Measurements from ENCODE around the gene ARHGEF40.
A peak's percentile ranks its signal among the peaks of the same experiment; 100 is the strongest.

The ARHGEF40 gene

DNA sequence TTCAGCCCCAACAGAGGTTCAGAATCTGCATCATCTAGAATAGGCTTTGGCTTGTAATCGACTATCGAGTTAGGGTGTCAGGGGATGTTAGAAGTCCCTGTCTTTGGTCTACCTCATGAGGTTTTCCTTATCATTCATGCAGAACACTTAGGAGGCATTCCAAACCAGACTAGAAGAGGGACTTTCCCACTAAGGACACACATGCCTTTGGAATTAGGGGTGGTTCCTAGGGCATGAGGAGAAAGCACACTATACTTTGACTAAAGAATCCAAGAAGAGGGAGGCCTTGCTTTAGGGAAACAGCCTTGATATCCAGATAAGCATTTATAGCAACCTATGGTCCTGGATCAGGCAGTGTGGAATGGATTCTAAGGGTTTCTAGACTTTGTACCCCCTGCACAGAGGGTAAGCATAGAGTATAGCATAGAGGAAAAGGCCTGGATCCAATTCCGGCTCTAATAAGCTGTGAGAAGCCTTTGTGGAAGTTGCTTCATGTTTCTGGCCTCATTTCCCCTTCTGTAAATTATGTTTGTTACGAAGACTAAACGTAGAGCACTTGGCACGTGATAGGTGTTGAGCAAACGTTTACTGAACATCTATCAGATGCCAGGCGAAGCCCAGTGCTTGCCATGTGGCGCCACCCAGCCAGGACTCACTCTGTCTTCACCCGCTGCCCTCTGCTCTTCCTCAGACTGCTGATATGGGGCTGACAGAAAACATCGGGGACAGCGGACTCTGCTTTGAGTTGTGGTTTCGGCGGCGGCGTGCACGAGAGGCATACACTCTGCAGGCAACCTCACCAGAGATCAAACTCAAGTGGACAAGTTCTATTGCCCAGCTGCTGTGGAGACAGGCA, 15.1 kb downstream of the ARHGEF40 start:
- no peak for DNase-seq

DNA sequence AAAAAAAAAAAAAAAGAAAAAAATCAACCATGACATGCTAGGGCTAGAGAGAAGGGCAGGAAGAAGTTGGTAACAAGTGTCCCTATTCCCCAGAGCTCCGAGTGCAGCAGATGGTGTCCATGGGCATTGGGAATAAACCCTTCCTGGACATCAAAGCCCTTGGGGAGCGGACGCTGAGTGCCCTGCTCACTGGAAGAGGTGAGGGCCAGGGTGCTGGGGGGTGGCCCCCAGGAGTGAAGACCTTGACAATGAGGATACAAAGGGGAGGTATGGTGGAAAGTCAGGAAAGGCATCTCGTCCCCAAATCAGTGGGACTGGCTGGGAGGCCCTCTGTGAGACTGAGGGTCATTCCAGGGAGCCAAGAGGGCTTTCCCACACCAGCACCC, 16.8 kb downstream of the ARHGEF40 start:
- DNase-seq: no peak

DNA sequence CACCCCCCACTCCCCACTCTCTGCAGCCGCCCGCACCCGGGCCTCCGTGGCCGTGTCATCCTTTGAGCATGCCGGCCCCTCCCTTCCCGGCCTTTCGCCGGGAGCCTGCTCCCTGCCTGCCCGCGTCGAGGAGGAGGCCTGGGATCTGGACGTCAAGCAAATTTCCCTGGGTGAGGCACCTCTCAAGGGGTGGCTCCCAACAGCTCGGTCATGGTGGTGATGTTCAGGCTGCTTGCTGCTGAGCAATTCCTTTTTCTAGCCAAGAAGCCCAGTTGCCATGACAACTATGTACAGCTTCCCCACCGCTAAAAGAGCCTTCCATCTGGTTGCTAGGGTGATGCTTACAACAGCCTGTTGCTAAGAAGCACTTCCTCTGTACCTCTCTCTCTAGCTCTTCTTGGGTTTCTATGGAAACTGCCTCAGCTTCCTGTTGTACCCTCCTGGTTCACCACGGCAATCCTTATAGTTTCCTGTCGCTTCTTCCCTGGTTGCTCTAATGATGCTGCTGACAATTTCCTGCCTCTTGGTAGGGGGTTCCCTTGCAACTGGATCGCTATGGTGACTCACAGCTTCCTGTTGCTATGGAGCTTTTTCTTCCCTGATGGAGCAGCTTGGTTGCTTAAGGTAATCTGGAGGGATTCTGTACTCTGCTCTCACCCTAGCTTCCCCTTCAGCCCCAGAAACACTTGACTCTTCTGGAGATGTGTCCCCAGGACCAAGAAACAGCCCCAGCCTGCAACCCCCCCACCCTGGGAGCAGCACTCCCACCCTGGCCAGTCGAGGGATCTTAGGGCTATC, 17.4 kb downstream of the ARHGEF40 start:
- DNase-seq: peak; percentile 38

- DNase-seq: no peak
These were observed 18.6 kb downstream of the ARHGEF40 start for GRCh38 chr14:21088687-21089086.

GRCh38 chr14:21089271-21089670, 19.2 kb downstream of the ARHGEF40 start:
- DNase-seq: no peak

GRCh38 chr14:21089877-21090193, 19.7 kb downstream of the ARHGEF40 start:
- no peak for DNase-seq

DNA sequence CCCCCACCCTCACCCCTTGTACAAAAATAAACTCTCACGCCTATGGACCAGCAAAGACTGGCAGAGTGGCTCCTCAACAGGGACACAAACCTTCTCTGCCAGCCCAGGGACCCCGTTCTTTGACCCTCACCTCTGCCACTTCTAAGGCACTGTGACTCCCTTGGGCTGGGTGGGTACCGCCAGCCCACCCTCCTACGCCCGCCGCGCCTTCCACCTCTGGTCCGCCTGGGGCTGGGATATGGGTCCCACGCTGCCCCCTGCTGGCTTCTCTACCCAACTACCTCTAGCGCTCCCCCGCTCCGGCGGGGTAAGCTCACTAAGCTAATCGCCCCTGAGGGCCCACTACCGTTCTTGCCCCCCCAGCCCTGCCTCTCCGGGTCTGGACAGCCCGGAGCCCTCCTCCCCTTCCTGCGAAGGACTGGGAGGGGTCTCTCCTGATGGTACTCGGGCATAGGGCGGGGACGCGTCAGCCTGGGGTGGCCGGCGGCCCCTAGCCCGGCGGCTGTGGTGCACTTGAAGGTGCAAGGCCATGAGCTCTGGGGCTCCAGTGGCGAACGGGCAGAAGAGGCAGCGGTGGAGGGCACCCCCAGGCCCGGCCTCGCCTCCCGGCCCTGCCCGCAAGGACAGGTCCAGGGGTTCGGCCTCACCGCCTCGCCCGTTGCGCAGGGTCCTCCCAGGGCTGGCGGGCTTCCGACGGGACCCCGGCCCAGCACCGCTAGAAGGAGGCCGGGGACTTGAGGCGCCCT, 20.3 kb downstream of the ARHGEF40 start:
- DNase-seq: peak; percentile 16

GRCh38 chr14:21090940-21091663, 21.0 kb downstream of the ARHGEF40 start:
- no peak for DNase-seq

- DNase-seq: no peak
These were observed 21.7 kb downstream of the ARHGEF40 start for GRCh38 chr14:21091821-21092272.

DNA sequence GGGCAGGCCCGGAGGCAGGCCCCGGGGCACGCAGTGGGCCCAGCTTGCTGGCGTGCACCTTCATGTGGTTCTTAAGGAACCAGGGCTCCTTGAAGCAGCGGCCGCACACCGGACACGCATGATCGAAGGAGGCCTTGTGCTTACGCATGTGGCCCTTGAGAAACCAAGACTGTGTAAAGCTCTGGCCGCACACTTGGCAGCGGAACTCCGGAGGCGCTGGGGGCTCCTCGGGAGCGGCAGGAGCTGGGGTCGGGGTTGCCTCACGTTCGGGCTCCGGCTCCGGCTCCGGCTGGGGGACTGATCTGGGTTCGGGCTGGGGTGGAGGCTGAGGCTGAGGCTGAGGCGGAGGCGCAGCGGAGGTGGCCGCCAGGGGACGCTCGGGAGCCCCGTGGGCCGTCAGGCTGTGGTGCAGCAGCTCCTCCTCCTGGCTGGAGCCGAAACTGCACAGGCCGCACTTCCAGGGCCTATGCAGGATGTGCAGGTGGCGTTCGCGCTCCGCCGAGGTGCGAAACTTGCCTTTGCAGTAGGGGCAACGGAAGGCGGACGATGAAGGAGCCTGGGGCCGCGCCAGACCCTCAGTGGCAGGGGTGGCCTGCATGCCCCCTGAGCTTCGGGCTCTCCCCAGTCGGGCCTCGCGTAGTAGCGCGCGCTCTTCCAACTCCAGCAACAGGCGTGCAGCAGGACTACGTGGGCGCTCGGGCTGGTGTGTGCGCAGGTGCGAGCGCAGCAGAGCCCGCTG, 22.3 kb downstream of the ARHGEF40 start:
- peak; percentile 35 for DNase-seq

DNA sequence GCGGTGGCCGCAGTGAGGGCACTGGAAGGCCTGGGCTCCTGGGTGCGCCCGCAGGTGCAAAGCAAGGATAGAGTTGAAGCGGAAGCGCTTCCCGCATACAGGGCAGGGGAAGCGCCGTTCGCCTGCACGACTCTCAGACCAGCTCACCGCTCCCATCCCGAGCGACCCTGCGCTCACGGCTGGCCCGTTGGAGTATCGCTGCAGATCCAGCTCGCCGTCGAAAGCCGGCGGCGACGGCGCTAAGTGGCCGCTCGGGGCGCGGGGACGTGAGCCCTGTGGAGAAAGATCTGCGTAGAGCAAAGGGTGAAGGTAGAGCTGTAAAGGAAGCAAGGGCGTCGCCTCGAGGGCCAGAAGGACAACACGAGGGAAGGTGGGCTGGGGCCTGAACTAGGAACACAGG, 22.9 kb downstream of the ARHGEF40 start:
- DNase-seq: no peak

DNA sequence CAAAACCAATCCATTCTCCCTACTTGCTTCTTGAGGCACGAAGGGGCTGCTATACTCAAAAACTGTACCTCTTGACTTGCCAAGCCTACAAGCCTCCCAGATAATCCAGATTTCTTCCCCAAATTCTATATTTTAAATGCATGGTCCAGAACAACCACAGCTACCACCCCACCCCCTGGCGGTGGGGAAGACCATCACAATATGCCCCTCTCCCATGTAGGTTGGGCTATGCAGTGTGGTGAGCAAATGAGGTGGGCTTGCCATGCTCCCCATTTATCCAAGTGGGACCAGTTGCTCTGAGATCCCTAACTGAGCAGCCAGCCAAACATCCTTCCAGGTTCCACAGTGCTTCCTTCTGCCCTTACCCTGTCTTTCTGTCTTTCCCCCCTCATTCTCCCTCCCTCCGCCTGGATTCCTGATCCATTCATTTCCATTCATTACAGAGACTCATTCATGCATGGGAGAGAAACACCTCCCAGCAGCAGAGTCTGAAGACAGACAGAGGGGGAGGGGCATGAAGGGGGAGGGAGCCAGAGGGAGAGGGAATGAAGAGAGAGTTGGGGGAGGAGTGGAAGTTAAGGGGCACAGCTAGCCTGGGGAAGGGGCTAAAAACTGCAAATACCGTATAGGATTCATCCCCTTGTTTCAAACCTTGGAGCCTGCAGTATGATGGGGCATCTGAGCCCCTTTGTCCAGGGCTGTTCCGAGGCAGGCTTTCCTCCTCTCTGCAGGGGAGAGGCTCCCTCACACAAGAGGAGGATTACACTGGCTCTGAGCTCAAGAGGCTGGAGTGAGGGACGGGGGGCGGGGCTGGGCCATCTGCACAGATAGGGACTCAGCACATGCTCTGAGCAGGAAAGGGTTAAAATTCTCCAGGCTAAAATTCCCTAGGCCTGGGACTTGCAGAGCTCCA, 23.9 kb downstream of the ARHGEF40 start:
- peak; percentile 84 for DNase-seq

- DNase-seq: peak; percentile 78
These were observed 25.5 kb downstream of the ARHGEF40 start for GRCh38 chr14:21095430-21096205.

- DNase-seq: no peak
These were observed 26.3 kb downstream of the ARHGEF40 start for GRCh38 chr14:21096438-21096837.

- DNase-seq: no peak
These were observed 27.0 kb downstream of the ARHGEF40 start for GRCh38 chr14:21096978-21097635.

- DNase-seq: no peak
These were observed 27.6 kb downstream of the ARHGEF40 start for GRCh38 chr14:21097636-21098075.

- DNase-seq: peak; percentile 24
These were observed 28.2 kb downstream of the ARHGEF40 start, which contains the start of gene ZNF219 for GRCh38 chr14:21098076-21098891. TSS of gene ZNF219 (minus strand) at chr14:21098655. CDS start at chr14:21093591, 5,064 bp downstream.

GRCh38 chr14:21098892-21099595, 28.9 kb downstream of the ARHGEF40 start:
- no peak for DNase-seq

Data from NCI-H1694 (cell line).